Airway epithelial cell (primary cell): Measurements from ENCODE around the gene PHF10. TPM values are rescaled to one million over a fixed set of nuclear protein-coding genes. Genes with fewer than 3 reads are reported as not detected.

ENCODE experiments used
- total RNA-seq: library from RNA; depleted of rRNA; stranded (reverse); fragments of >200 nt; gene quantifications from 2 replicates; pipeline ENCODE4 v1.2.3, GENCODE V29; 2015

PHF10 gene
- 10.3 and 13.0 TPM in 2 replicates for total RNA-seq

DNA sequence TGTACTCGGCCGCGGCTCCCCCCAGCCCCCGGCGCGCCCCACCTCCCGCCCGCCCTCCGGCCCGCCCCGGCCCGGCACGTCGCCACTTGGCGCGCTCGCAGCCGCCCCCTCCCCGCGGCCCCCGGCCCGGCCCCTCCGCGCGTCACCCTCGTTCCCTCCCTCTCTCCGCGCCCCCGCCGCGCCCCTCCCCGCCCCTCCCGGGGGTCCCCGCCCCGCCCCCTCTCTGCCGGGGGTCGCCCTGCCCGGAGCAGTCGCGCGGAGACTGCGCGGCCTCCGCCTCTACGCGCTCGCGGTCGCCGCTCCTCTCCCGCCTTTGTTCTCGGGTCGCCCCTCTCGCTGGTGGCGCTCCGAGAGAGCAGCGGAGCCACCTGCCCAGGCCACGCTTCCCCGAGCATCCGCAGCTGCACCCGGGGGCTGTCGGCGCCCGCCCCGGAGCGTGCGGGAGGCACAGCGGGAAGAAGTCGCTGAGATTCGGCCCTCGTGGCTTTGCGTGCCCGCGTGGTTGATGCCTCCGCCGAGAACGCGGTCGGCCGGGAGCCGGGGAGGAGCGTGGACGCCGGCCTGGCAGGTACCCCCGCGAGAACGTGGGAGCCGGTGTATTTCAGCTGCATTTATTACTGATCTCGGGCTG is at the start of gene PHF10:
Gene PHF10 (minus strand): TSS at position 7 of the 631 bp plus-strand sequence. CDS start 569 bp downstream, outside the sequence.

DNA sequence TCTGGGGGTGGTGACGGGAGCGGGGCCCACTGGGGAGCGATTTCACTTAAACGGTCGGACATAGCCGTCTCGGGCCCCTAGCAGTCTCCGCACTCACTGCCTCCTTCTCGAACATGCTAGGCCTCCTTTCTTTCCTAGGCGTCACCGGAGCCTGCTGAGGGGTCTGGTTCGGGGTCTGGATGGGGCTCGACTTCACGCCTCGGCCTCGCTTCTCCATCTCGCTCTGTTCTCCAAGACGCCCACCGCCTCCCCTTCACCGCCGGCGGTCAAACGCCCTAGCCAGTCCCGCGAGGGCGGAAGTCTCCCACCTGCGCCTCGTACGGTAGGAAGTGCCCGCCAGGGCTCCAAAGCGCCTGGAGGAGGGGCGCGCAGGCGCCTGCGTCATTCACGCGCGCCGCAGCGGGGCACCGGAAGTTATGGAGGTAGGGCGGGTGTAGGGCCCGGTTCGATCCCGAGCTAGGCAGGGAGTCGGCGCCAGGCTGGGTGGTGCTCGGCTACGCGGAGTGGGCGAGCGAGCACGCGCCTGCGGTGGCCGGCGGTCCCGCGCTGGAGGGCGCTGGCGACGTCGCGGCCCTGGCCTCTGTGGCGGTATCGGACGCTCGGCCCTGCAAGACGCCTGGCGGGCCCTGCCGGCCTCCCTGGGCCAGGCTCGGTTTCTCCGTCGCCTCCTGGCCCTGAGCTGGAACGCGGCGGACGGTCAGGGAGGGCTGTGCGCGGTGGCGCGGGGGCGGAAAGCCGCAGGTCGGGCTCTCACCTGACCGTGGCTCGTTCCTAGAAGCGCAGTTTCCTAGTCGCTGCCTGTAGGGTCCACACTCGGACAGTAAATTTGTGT is 27.2 kb upstream of the PHF10 start, which contains the start of the genes DYNLT2 and ERMARD:
Gene DYNLT2 (minus strand): TSS at position 331 of the 832 bp plus-strand sequence. CDS start 114 bp downstream, at position 217.
Gene ERMARD (plus strand): TSS at position 381 of the 832 bp plus-strand sequence. CDS start 36 bp downstream, at position 417.

DNA sequence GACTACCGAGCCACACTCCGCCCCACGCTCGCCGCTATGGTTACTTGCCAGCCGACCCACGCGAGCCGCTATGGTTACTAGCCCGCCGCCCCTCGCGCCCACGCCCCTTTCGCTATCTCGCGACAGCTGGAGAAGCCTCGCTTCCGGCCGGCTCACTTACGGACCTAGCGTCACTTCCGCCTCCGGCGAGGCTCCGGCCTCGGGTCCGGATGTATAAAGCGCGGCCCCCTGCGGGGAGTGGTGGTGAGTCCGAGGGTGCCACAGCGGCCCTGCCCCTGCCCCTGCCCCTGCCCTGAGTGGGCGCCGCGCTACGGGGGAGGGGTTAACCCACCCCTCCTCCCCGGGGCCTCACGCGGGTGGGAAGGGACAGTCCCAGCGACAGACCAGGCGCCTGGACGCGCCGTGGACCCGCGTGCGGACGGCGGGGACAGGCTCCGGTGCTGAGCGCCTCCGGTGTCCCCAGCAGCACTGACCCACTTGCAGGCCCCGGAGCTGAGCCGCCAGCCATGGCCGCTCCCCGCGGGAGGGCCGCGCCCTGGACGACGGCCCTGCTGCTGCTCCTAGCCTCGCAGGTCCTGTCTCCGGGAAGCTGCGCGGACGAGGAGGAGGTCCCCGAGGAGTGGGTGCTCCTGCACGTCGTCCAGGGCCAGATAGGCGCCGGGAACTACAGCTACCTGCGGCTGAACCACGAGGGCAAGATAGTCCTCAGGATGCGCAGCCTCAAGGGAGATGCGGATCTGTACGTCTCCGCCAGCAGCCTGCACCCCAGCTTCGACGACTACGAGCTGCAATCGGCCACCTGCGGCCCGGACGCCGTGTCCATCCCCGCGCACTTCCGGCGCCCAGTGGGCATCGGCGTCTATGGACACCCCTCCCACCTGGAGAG is 22.1 kb downstream of the PHF10 start, which contains the start of the genes C6orf120 and WDR27:
Gene C6orf120 (plus strand): TSS at position 173 of the 886 bp plus-strand sequence. CDS start 334 bp downstream, at position 507.
Gene WDR27 (minus strand): TSS at position 76 of the 886 bp plus-strand sequence. CDS start 13,024 bp downstream, outside the sequence.

Other genes with a start within 250 kb of the PHF10 start
- gene WDR27, start 22.5 kb downstream of the PHF10 start, total RNA-seq = 11.1 and 14.7 TPM in 2 replicates
- gene C6orf120, start 22.4 kb downstream of the PHF10 start, total RNA-seq = 32.1 and 33.2 TPM in 2 replicates
- gene DYNLT2, start 27.1 kb upstream of the PHF10 start, total RNA-seq = 0.56 and 0.71 TPM in 2 replicates
- gene ERMARD, start 27.1 kb upstream of the PHF10 start, total RNA-seq = 13.8 and 17.4 TPM in 2 replicates